T follicular helper cell (primary cell): ENCODE data around the gene POM121.
"Not testable (repeated sequence)": the region's sequence is repeated elsewhere in the genome, so short reads cannot be mapped to it uniquely, and the experiment has no call there.

Source experiments
- DNase-seq: peaks from one replicate; pipeline ENCODE4 v3.0.0-alpha.2; 2020; ENCODE audit warnings: low read depth

POM121 gene

DNA sequence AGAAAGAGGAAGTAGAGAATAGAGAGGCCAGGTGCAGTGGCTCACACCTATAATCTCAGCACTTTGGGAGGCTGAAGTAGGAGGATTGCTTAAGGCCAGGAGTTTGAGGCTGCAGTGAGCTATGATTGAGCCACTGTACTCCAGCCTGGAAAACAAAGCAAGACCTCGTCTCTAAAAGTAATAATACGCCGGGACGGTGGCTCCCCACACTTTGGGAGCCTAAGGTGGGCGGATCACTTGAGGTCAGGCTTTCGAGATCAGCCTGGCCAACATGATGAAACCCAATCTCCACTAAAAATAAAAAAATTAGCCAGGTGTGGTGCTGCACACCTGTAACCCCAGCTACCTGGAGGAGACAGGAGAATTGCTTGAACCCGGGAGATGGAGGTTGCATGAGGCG is 70.6 kb downstream of the POM121 start:
- not testable (repeated sequence) for DNase-seq

DNA sequence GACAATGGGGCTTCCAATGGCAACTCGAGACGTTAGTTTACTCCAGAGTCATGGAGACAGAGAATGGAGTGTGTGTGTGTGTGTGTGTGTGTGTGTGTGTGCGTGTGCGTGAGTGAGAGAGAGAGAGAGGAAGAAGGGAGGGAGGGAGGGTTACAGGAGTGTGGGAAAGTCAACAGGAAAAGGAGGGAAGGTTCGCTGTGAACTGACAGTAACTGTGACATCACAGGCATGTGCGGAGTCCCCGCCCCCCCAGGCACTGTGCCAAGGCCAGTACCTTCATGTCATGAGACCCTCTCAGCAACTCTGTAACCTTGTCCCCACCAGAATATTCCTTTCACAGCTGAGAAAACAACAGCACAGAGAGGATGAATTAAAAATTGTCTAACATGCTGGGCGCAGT is 72.6 kb downstream of the POM121 start:
- DNase-seq: not testable (repeated sequence)

DNA sequence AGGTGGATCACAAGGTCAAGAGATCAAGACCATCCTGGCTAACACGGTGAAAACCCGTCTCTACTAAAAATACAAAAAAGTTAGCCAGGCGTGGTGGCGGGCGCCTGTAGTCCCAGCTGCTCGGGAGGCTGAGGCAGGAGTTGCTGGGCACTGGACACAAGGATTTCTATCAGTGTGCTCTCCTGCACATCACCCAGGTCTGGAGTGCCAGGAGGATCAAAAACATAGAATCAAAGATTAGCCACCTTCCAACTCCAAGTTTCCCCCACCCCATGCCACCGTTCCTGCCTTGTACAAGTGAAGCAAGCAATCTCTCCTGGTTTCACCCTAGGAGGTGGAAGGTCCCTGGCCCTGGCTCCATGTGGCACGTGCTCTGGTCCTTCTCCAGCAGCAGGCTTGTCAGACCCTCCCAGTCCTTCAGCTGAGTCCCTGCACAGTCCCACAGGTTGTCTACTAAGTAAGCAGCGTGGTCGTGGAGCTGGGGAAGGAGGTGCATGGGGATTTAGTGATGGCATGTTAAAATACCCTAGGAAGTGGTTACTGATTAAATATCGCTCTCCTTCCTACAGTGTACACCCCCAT is 73.1 kb downstream of the POM121 start:
- DNase-seq: not testable (repeated sequence)
